Keratinocyte (primary cell): ENCODE data around the gene OR4D5. TPM values are rescaled to one million over a fixed set of nuclear protein-coding genes. Genes with fewer than 3 reads are reported as not detected.

Source experiments
- DNase-seq: peaks from one replicate; pipeline ENCODE4 v3.0.0-alpha.2; 2011; ENCODE audit warnings: low read depth, missing footprints, low spot score
- FAIRE-seq: peaks from 2 replicates; lab custom pipeline; 2011; peaks lifted over from hg19 to GRCh38; lab: Jason Lieb, UNC
- H2AFZ ChIP-seq: 2 replicates; pipeline ENCODE4 v1.6.0; 2012; ENCODE audit warnings: low read length, control low read depth, inconsistent platforms; ENCODE audit not compliant: control insufficient read depth
- H3K27ac ChIP-seq: 2 replicates; pipeline ENCODE4 v1.5.1; 2011; ENCODE audit warnings: low read length; ENCODE audit not compliant: control insufficient read depth, insufficient read depth
- H3K27me3 ChIP-seq: 3 replicates; pipeline ENCODE4 v1.6.0; 2011; ENCODE audit warnings: low read length; ENCODE audit not compliant: control insufficient read depth, insufficient read depth; ENCODE audit errors: extremely low read depth
- H3K36me3 ChIP-seq, 2 experiments: 2 replicates in 1 of 2; 3 replicates in 1 of 2; pipeline ENCODE4 v1.5.1; 2011; ENCODE audit warnings: low read length in 2 of 2, mild to moderate bottlenecking in 1 of 2; ENCODE audit not compliant: control insufficient read depth in 2 of 2, insufficient read depth in 2 of 2; ENCODE audit errors: extremely low read depth in 1 of 2
- H3K4me1 ChIP-seq: 3 replicates; pipeline ENCODE4 v1.5.1; 2011; ENCODE audit warnings: low read length; ENCODE audit not compliant: control insufficient read depth, insufficient read depth; ENCODE audit errors: extremely low read depth
- H3K4me2 ChIP-seq: 3 replicates; pipeline ENCODE4 v1.6.0; 2011; ENCODE audit warnings: low read depth, low read length; ENCODE audit not compliant: control insufficient read depth, insufficient read depth; ENCODE audit errors: extremely low read depth
- H3K4me3 ChIP-seq, 3 experiments: fragments of 200-600 bp in 1 of 3; sonication (generic) in 1 of 3; 2 replicates in 2 of 3; 3 replicates in 1 of 3; pipeline ENCODE4 v1.5.1; 2011 to 2016; ENCODE audit warnings: low read length in 3 of 3, mild to moderate bottlenecking in 3 of 3, control low read depth in 2 of 3, inconsistent platforms in 1 of 3, low read depth in 1 of 3, mixed read lengths in 1 of 3, mixed run types in 1 of 3, moderate library complexity in 1 of 3; ENCODE audit not compliant: control insufficient read depth in 2 of 3, insufficient read depth in 2 of 3; ENCODE audit errors: extremely low read depth in 1 of 3
- H3K79me2 ChIP-seq: 2 replicates; pipeline ENCODE4 v1.6.0; 2012; ENCODE audit warnings: low read length; ENCODE audit not compliant: control insufficient read depth, insufficient read depth
- H3K9ac ChIP-seq: 3 replicates; pipeline ENCODE4 v1.6.0; 2011; ENCODE audit warnings: low read length; ENCODE audit not compliant: control insufficient read depth, insufficient read depth; ENCODE audit errors: extremely low read depth
- H3K9me1 ChIP-seq: 3 replicates; pipeline ENCODE4 v1.6.0; 2011; ENCODE audit warnings: low read length; ENCODE audit not compliant: control insufficient read depth, insufficient read depth; ENCODE audit errors: extremely low read depth
- H3K9me3 ChIP-seq: 2 replicates; pipeline ENCODE4 v1.5.1; 2012; ENCODE audit warnings: low read depth, low read length; ENCODE audit not compliant: control insufficient read depth
- H4K20me1 ChIP-seq: 3 replicates; pipeline ENCODE4 v1.6.0; 2011; ENCODE audit warnings: low read length; ENCODE audit not compliant: control insufficient read depth, insufficient read depth; ENCODE audit errors: extremely low read depth
- EZH2 ChIP-seq: IDR thresholded peaks from one replicate; pipeline ENCODE4 v1.6.1; 2012; ENCODE audit warnings: inconsistent platforms, mild to moderate bottlenecking, low read length, moderate library complexity
- dilution Hi-C: fragments of 300-500 bp; cut with MboI; formaldehyde crosslinking; loops from one replicate; pipeline ENCODE4 v1.7.0; 2020; ENCODE audit warnings: low sequenced_read_pairs; ENCODE audit not compliant: extremely low pct_ligation_motif_present
- polyA minus RNA-seq, 3 experiments: library from RNA; depleted of rRNA, polyadenylated mRNA; stranded (reverse); fragments of >200 nt; gene quantifications; 1 replicate in 1 of 3; 2 replicates in 1 of 3; 3 replicates in 1 of 3; pipeline ENCODE4 v1.2.3, GENCODE V29; 2011
- polyA plus RNA-seq, 5 experiments: library from polyadenylated mRNA; depleted of rRNA in 3 of 5; stranded (reverse) in 3 of 5; stranded (forward) in 1 of 5; unstranded in 1 of 5; fragments of >200 nt; gene quantifications; 1 replicate in 1 of 5; 2 replicates in 3 of 5; 3 replicates in 1 of 5; pipeline versions ENCODE4 v1.2.1 to v1.2.3, GENCODE V29; 2011 to 2012; ENCODE audit warnings: missing spikeins in 2 of 5, low read depth in 1 of 5, low replicate concordance in 1 of 5
- TF ChIP-seq, protein P1 (sequence below), 3 experiments: IDR thresholded peaks in 1 of 3; conservative IDR thresholded peaks in 1 of 3; optimal IDR thresholded peaks in 1 of 3; 2 replicates in 2 of 3; 3 replicates in 1 of 3; pipeline versions ENCODE3 to v1.5.1; 2011; ENCODE audit warnings: low read length in 3 of 3, mild to moderate bottlenecking in 3 of 3, moderate library complexity in 2 of 3, control low read depth in 1 of 3, inconsistent platforms in 1 of 3; ENCODE audit not compliant: insufficient read depth in 2 of 3; ENCODE audit errors: extremely low read depth in 1 of 3

The OR4D5 gene
- polyA plus RNA-seq (not detected in 3 replicates), polyA minus RNA-seq (not detected in 3 replicates)
- not detected for polyA plus RNA-seq (2011; ENCODE audit: low read depth)
- polyA plus RNA-seq (2011; cell fraction: cytosol; rRNA removed): not detected in 2 replicates
- not detected in 2 replicates for polyA plus RNA-seq (2011; cell fraction: nucleus; rRNA removed)
- polyA plus RNA-seq (2012; ENCODE audit: low replicate concordance): not detected in 2 replicates
- polyA minus RNA-seq (2011; cell fraction: cytosol; rRNA and poly(A)+ RNA removed): not detected
- not detected in 2 replicates for polyA minus RNA-seq (2011; cell fraction: nucleus; rRNA and poly(A)+ RNA removed)

DNA sequence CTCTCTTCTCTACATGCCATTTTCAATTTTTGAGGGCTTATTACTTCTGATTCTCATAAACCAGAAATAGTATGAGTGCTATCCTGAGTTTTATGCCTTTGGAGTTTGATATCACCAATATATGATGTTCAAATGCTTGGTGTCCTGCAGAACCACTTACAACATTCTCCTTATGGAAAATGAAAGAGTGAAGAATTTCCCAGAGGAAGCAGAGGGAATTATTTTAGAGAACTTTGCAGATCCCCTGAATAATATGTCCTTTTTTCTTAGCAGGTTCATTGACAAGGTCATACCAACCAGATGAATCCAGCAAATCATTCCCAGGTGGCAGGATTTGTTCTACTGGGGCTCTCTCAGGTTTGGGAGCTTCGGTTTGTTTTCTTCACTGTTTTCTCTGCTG lies at the start of gene OR4D5:
Gene OR4D5, plus strand, starts transcription at position 301 of the 400 bp plus-strand sequence. Its CDS starts 0 bp downstream, at position 301.
- no peak for DNase-seq
- TF ChIP-seq EZH2: no peak
- TF ChIP-seq, protein P1, sequence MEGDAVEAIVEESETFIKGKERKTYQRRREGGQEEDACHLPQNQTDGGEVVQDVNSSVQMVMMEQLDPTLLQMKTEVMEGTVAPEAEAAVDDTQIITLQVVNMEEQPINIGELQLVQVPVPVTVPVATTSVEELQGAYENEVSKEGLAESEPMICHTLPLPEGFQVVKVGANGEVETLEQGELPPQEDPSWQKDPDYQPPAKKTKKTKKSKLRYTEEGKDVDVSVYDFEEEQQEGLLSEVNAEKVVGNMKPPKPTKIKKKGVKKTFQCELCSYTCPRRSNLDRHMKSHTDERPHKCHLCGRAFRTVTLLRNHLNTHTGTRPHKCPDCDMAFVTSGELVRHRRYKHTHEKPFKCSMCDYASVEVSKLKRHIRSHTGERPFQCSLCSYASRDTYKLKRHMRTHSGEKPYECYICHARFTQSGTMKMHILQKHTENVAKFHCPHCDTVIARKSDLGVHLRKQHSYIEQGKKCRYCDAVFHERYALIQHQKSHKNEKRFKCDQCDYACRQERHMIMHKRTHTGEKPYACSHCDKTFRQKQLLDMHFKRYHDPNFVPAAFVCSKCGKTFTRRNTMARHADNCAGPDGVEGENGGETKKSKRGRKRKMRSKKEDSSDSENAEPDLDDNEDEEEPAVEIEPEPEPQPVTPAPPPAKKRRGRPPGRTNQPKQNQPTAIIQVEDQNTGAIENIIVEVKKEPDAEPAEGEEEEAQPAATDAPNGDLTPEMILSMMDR (optimal IDR thresholded peaks at IDR 0.05 in 1 of 3, IDR thresholded peaks at IDR 0.05 in 1 of 3, conservative IDR thresholded peaks at IDR 0.05 in 1 of 3; ENCODE audit: extremely low read depth in 1 of 3, insufficient read depth in 2 of 3, low read length in 3 of 3): no peak
- no peaks in the 10 kb centered on the region for H4K20me1 ChIP-seq
- FAIRE-seq: no peak
- no peaks in the 10 kb centered on the region for H3K9me1 ChIP-seq
- H3K9ac ChIP-seq: no peak within 1 kb of the TSS
- dilution Hi-C loops: no loop called here
- no peak within 1 kb of the TSS for H2AFZ ChIP-seq
- H3K4me1 ChIP-seq: no peaks in the 10 kb centered on the region
- H3K9me3 ChIP-seq: no peaks in the 10 kb centered on the region
- H3K4me3 ChIP-seq: no peak within 1 kb of the TSS
- no peaks in the 10 kb centered on the region for H3K79me2 ChIP-seq
- H3K27ac ChIP-seq: no peak within 1 kb of the TSS
- no peak within 1 kb of the TSS for H3K4me2 ChIP-seq
- no peaks in the 10 kb centered on the region for H3K27me3 ChIP-seq
- no peaks in the 10 kb centered on the region for H3K36me3 ChIP-seq

DNA sequence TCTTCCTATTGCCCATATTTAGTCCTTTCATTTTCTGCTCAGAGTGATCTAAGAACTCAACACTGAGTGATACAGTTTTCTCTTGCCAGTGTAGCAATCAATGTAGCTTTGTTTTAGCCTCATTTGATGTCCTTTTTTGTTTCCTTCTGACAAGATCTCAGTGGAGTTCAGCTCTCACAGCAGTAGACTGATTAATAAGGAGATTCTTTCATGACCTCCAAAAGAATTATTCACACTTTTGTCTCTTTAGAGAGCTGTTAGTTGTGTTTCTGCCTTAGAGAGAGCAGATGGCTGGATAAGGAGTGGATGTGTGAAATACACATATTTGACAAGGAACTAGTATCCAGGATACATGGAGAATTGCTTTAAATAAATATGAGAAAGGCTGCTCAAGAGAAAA lies 47.4 kb upstream of the OR4D5 start:
- TF ChIP-seq, protein P1 (optimal IDR thresholded peaks at IDR 0.05 in 1 of 3, IDR thresholded peaks at IDR 0.05 in 1 of 3, conservative IDR thresholded peaks at IDR 0.05 in 1 of 3; ENCODE audit: extremely low read depth in 1 of 3, insufficient read depth in 2 of 3, low read length in 3 of 3): no peak
- TF ChIP-seq EZH2: no peak
- Histone ChIP-seq H3K79me2 (no peaks in the 10 kb centered on the region), H4K20me1 (no peaks in the 10 kb centered on the region), H2AFZ (no peak overlapping the region), H3K9me3 (no peaks in the 10 kb centered on the region), H3K27me3 (no peaks in the 10 kb centered on the region), H3K9me1 (no peaks in the 10 kb centered on the region), H3K9ac (no peak overlapping the region), H3K36me3 (no peaks in the 10 kb centered on the region), H3K4me3 (no peak overlapping the region), H3K4me1 (no peaks in the 10 kb centered on the region), H3K27ac (no peak overlapping the region), H3K4me2 (no peak overlapping the region)
- dilution Hi-C loops: no loop called here
- DNase-seq (no peak), FAIRE-seq (no peak)
